Subcutaneous abdominal adipose tissue (tissue), 5 donors: ENCODE results near the gene PPP6C.

Experiments
- H3K27ac ChIP-seq: one replicate; pipeline ENCODE4 v1.7.0; 2013; ENCODE audit warnings: low read depth, mild to moderate bottlenecking, inconsistent platforms, low read length, moderate library complexity
- H3K27me3 ChIP-seq, 5 donors: one replicate each; pipeline ENCODE4 v1.7.0; 2013; ENCODE audit warnings: low read length in 5 of 5, inconsistent platforms in 1 of 5; ENCODE audit not compliant: control insufficient read depth in 5 of 5, insufficient read depth in 4 of 5
- H3K36me3 ChIP-seq, 5 donors: one replicate each; pipeline ENCODE4 v1.7.0; 2013; ENCODE audit warnings: low read length in 5 of 5; ENCODE audit not compliant: control insufficient read depth in 5 of 5, insufficient read depth in 5 of 5
- H3K4me1 ChIP-seq, 5 donors: one replicate each; pipeline ENCODE4 v1.7.0; 2013; ENCODE audit warnings: low read length in 5 of 5, mild to moderate bottlenecking in 3 of 5, moderate library complexity in 1 of 5; ENCODE audit not compliant: control insufficient read depth in 5 of 5, insufficient read depth in 5 of 5
- H3K4me3 ChIP-seq, 5 donors: one replicate each; pipeline ENCODE4 v1.7.0; 2013; ENCODE audit warnings: low read length in 5 of 5, low read depth in 1 of 5
- H3K9ac ChIP-seq, 5 donors: one replicate each; pipeline ENCODE4 v1.7.0; 2013; ENCODE audit warnings: low read length in 5 of 5, mild to moderate bottlenecking in 4 of 5, moderate library complexity in 3 of 5
- H3K9me3 ChIP-seq, 5 donors: one replicate each; pipeline ENCODE4 v1.7.0; 2013; ENCODE audit warnings: low read length in 5 of 5; ENCODE audit not compliant: control insufficient read depth in 5 of 5
- donor health status: healthy.
- donor health status: healthy.
- donor health status: healthy.
- donor health status: healthy.
- donor health status: healthy.

Gene PPP6C

DNA sequence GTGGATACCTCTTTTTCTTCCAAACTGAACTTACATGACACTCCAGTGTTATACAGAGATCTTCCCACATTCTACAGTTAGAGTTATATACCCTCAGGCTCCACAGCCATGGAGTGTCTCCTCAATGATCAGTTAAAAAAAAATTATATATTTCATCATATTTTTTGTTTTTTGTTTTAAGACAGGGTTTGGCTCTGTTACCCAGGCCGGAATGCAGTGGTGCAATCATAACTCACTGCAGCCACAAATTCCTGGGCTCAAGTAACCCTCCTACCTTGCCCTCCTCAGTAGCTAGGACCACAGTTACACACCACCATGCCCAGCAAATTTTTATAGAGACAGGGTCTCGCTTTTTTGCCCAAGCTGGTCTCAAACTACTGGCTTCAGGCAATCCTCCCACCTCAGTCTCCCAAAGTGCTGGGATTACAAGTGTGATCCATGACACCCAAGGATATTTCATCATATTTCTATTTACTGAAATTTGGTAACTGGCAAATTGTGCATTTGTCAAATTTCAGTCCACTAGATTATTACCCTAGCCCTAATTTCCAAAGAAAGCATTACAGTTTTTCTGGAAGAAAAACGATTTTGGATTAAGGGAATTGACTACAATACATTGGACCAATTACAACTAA is 28.2 kb downstream of the PPP6C start:
- H3K36me3 ChIP-seq = peaks cover 0 to 11% (median 9%) of the 10 kb centered on the region in 5 donors
- peak overlapping the region; percentile 84 for H3K27ac ChIP-seq
- peak overlapping the region in 2 of 5 donors; percentile 64 to 80 for H3K9ac ChIP-seq
- no peaks in the 10 kb centered on the region for H3K9me3 ChIP-seq
- H3K4me3 ChIP-seq = peak overlapping the region in 1 of 5 donors; percentile 22
- H3K4me1 ChIP-seq = peaks cover 0 to 34% (median 12%) of the 10 kb centered on the region in 5 donors
- H3K27me3 ChIP-seq = no peaks in the 10 kb centered on the region

- no peaks in the 10 kb centered on the region for H3K27me3 ChIP-seq
- H3K4me1 ChIP-seq = peaks cover 0 to 28% (median 12%) of the 10 kb centered on the region in 5 donors
- peak overlapping the region in 2 of 5 donors; percentile 64 to 80 for H3K9ac ChIP-seq
- H3K9me3 ChIP-seq = no peaks in the 10 kb centered on the region
- H3K36me3 ChIP-seq = peaks cover 0 to 10% (median 9%) of the 10 kb centered on the region in 5 donors
- peak overlapping the region; percentile 84 for H3K27ac ChIP-seq
- H3K4me3 ChIP-seq = peak overlapping the region in 1 of 5 donors; percentile 15
These were observed 28.9 kb downstream of the PPP6C start for GRCh38 chr9:125160750-125161149.

DNA sequence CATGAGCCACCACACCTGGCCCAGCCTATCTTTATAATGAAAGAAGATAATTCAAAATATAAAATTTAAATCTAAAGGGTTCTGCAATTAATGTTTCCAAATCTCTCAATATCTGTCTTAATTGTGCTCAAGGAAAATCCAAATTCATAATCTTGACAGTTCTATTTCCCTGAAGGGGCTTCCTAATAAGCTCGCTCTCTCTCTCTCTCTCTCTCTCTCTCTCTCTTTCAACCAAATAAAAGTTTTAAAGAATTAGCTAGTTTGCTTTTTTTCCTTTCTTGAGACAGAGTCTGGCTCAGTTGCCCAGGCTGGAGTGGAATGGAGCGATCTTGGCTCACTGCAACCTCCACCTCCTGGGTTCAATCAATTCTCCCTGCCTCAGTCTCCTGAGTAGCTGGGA is 33.1 kb downstream of the PPP6C start:
- no peak overlapping the region for H3K27ac ChIP-seq
- H3K4me3 ChIP-seq = no peak overlapping the region
- H3K4me1 ChIP-seq = peaks cover 0 to 15% (median 12%) of the 10 kb centered on the region in 5 donors
- peaks cover 24 to 44% (median 34%) of the 10 kb centered on the region in 5 donors for H3K36me3 ChIP-seq
- no peaks in the 10 kb centered on the region for H3K27me3 ChIP-seq
- no peak overlapping the region for H3K9ac ChIP-seq
- H3K9me3 ChIP-seq = no peaks in the 10 kb centered on the region

GRCh38 chr9:125153712-125154367 is 35.8 kb downstream of the PPP6C start:
- peaks cover 36 to 68% (median 52%) of the 10 kb centered on the region in 5 donors for H3K36me3 ChIP-seq
- H3K4me3 ChIP-seq = no peak overlapping the region
- H3K27ac ChIP-seq = no peak overlapping the region
- H3K9me3 ChIP-seq = no peaks in the 10 kb centered on the region
- H3K9ac ChIP-seq = no peak overlapping the region
- peaks cover 0 to 6% (median 0%) of the 10 kb centered on the region in 5 donors for H3K4me1 ChIP-seq
- no peaks in the 10 kb centered on the region for H3K27me3 ChIP-seq

DNA sequence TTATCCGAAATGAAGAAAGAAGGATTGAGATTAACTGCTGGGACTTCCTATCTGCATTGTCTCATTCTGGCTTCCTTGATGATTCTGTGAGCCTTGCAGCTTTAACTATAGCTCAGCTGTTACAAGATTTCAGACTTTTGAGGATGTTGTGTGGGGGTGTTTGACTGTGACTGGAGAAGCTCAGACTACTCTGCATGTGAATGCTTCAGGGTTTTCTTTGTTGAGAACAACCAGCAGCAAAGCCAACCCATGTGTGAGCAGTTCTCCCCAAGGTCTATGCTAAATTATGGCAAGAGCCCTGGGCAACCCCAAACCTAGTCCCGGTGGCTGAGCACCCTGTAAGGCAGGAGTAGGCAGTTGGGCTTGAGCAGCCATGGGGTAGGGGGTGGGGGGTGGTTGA is 37.9 kb downstream of the PPP6C start:
- no peak overlapping the region for H3K9ac ChIP-seq
- H3K27me3 ChIP-seq = no peaks in the 10 kb centered on the region
- H3K9me3 ChIP-seq = no peaks in the 10 kb centered on the region
- peaks cover 0 to 6% (median 0%) of the 10 kb centered on the region in 5 donors for H3K4me1 ChIP-seq
- no peak overlapping the region for H3K4me3 ChIP-seq
- H3K36me3 ChIP-seq = peaks cover 33 to 62% (median 42%) of the 10 kb centered on the region in 5 donors
- H3K27ac ChIP-seq = no peak overlapping the region

- H3K9me3 ChIP-seq = no peaks in the 10 kb centered on the region
- no peaks in the 10 kb centered on the region for H3K27me3 ChIP-seq
- peaks cover 0 to 6% (median 0%) of the 10 kb centered on the region in 5 donors for H3K4me1 ChIP-seq
- H3K4me3 ChIP-seq = no peak overlapping the region
- H3K36me3 ChIP-seq = peaks cover 33 to 62% (median 42%) of the 10 kb centered on the region in 5 donors
- no peak overlapping the region for H3K27ac ChIP-seq
- no peak overlapping the region for H3K9ac ChIP-seq
These were observed 39.0 kb downstream of the PPP6C start for GRCh38 chr9:125150349-125151245.

DNA sequence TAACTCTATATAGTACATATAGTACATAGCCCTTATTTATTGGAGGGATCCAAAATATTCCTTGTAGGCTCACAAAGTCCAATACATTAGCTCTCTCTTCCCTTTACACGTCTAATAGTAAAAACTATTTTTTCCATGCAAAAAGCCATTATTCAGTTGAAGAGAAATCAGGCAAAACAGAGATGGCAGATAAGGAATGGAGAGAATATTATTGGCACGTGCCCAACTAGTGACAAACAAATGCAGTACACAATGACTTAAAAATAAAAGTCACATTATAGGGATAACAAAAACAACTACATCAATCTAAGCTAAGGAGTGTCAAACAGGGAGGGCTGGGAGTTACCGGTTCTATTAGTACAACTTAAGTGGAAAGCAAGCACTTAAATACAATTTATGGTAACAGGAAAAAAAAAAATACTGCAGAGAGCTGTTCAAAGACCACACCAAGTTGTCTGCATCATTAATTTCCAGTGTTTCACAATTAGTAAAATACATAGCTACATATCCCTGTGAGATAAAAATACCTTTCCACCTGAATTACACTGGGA is 42.1 kb downstream of the PPP6C start:
- Histone ChIP-seq H3K36me3 (peaks cover 17 to 35% (median 27%) of the 10 kb centered on the region in 5 donors), H3K9me3 (no peaks in the 10 kb centered on the region), H3K9ac (no peak overlapping the region), H3K4me3 (no peak overlapping the region), H3K27ac (no peak overlapping the region), H3K27me3 (no peaks in the 10 kb centered on the region), H3K4me1 (peaks cover 0 to 14% (median 8%) of the 10 kb centered on the region in 5 donors)

GRCh38 chr9:125146247-125146646 is 43.4 kb downstream of the PPP6C start:
- no peaks in the 10 kb centered on the region for H3K27me3 ChIP-seq
- H3K4me3 ChIP-seq = no peak overlapping the region

DNA sequence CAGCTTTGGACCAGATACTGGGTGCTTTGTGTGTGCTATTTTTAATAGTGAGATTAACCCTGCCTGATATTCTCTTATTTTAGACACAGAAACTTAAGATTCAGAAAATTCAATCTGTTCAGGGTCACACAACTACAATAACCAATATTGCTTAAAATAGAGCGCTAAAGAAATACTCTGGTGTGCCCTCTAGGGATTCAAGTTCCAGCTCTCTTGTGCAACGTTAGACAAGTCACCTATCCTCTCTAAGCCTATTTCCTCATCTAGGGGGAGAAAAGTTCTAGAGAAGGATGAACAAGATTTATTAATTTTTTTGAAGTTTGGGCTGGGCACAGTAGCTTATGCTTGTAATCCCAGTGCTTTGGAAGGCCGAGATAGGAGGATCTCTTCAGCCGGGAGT is 44.2 kb downstream of the PPP6C start:
- H3K4me1 ChIP-seq = peaks cover 0 to 24% (median 11%) of the 10 kb centered on the region in 5 donors
- H3K36me3 ChIP-seq = peaks cover 2 to 15% (median 7%) of the 10 kb centered on the region in 5 donors
- no peak overlapping the region for H3K27ac ChIP-seq
- H3K27me3 ChIP-seq = no peaks in the 10 kb centered on the region
- no peaks in the 10 kb centered on the region for H3K9me3 ChIP-seq
- H3K4me3 ChIP-seq = no peak overlapping the region
- H3K9ac ChIP-seq = no peak overlapping the region

More at GRCh38 chr9:125146247-125146646, 43.4 kb downstream of the PPP6C start:
- Histone ChIP-seq H3K36me3 (peaks cover 9 to 24% (median 15%) of the 10 kb centered on the region in 5 donors), H3K4me1 (peaks cover 0 to 22% (median 11%) of the 10 kb centered on the region in 5 donors), H3K9ac (no peak overlapping the region), H3K9me3 (no peaks in the 10 kb centered on the region), H3K27ac (no peak overlapping the region)
